HFFc6 (cell line): ENCODE measurements around the gene THSD4. TPM values are rescaled to one million over a fixed set of nuclear protein-coding genes. Genes with fewer than 3 reads are reported as not detected.

Experiments used
- DNase-seq: peaks from one replicate; pipeline ENCODE4 v3.0.0-alpha.2; 2018
- H3K27ac Mint-ChIP-seq: 2 replicates; pipeline ENCODE4 v1.8.0; 2020; ENCODE audit warnings: mild to moderate bottlenecking, mixed read lengths
- H3K27me3 Mint-ChIP-seq: 2 replicates; pipeline ENCODE4 v1.8.0; 2021; ENCODE audit warnings: mild to moderate bottlenecking, moderate library complexity, mixed read lengths; ENCODE audit not compliant: insufficient read depth
- H3K36me3 Mint-ChIP-seq: 2 replicates; pipeline ENCODE4 v1.8.0; 2021; ENCODE audit warnings: low read depth, mixed read lengths
- H3K4me1 Mint-ChIP-seq: 2 replicates; pipeline ENCODE4 v1.8.0; 2020; ENCODE audit warnings: low read depth, mixed read lengths
- H3K4me3 Mint-ChIP-seq: 2 replicates; pipeline ENCODE4 v1.8.0; 2020; ENCODE audit warnings: mild to moderate bottlenecking, moderate library complexity, mixed read lengths
- H3K9me3 Mint-ChIP-seq: 2 replicates; pipeline ENCODE4 v1.8.0; 2020; ENCODE audit warnings: mild to moderate bottlenecking, mixed read lengths
- total RNA-seq, 6 experiments: library from RNA; stranded (reverse); fragmentation: NEBNext Ultra II Directional; extraction: Animal tissue kit (Norgen Biotek cat#: 25700); gene quantifications; 2 replicates in 1 of 6; 3 replicates in 5 of 6; pipeline ENCODE4 v1.2.3, GENCODE V29; 2021
- TF ChIP-seq, protein P1 (sequence below): fragments of 200-600 bp; sonication (generic); IDR thresholded peaks from 2 replicates; pipeline ENCODE4 v1.5.0; 2021; ENCODE audit warnings: antibody characterized with exemption, mild to moderate bottlenecking

The THSD4 gene
- total RNA-seq, 6 experiments from 2014 or later = 32.7 to 39.1 (median 36.4) TPM

DNA sequence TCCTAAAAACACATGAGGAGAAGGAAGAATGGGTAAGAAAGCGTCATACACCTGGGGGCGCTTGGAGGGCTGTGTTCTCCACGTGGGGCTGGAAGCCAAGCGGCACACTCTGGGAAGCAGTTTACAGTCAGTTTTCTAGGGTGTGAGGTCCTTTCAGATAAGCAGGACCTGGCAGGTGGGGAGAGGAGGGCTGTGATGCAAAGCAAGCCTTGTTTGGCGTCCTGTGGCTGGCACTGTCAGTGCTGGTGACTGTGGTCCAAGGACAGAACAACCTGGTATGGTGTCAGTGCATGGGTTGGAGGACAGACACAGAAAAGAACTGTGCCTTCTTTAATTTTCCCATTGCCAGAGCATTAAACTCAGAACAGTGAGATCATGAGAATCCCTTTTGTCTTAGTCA is 434.4 kb downstream of the THSD4 start:
- H3K27ac Mint-ChIP-seq = no peak overlapping the region
- TF ChIP-seq, protein P1, sequence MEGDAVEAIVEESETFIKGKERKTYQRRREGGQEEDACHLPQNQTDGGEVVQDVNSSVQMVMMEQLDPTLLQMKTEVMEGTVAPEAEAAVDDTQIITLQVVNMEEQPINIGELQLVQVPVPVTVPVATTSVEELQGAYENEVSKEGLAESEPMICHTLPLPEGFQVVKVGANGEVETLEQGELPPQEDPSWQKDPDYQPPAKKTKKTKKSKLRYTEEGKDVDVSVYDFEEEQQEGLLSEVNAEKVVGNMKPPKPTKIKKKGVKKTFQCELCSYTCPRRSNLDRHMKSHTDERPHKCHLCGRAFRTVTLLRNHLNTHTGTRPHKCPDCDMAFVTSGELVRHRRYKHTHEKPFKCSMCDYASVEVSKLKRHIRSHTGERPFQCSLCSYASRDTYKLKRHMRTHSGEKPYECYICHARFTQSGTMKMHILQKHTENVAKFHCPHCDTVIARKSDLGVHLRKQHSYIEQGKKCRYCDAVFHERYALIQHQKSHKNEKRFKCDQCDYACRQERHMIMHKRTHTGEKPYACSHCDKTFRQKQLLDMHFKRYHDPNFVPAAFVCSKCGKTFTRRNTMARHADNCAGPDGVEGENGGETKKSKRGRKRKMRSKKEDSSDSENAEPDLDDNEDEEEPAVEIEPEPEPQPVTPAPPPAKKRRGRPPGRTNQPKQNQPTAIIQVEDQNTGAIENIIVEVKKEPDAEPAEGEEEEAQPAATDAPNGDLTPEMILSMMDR = no peak
- H3K36me3 Mint-ChIP-seq = peaks cover 4% of the 10 kb centered on the region; the same call in 1 of the 2 replicates
- peaks cover 7% of the 10 kb centered on the region; the same call in 1 of the 2 replicates for H3K4me1 Mint-ChIP-seq
- no peak overlapping the region for H3K4me3 Mint-ChIP-seq
- DNase-seq = no peak
- H3K9me3 Mint-ChIP-seq = no peaks in the 10 kb centered on the region
- peaks cover 2% of the 10 kb centered on the region; the same call in 1 of the 2 replicates for H3K27me3 Mint-ChIP-seq

- Mint-ChIP-seq H3K27me3 (peaks cover under 1% of the 10 kb centered on the region; the same call in 1 of the 2 replicates), H3K9me3 (no peaks in the 10 kb centered on the region)
Observed at GRCh38 chr15:71551566-71551965, 436.3 kb downstream of the THSD4 start.

GRCh38 chr15:71559098-71559497 is 443.8 kb downstream of the THSD4 start:
- Mint-ChIP-seq H3K4me1 (peaks cover 46% of the 10 kb centered on the region), H3K9me3 (0 out of 2 replicates have a peak, but pooled peaks cover 4% of the 10 kb centered on the region), H3K36me3 (peaks cover 5% of the 10 kb centered on the region; the same call in 1 of the 2 replicates), H3K27ac (peak overlapping the region; percentile 58), H3K4me3 (peak overlapping the region; percentile 40), H3K27me3 (peaks cover 2% of the 10 kb centered on the region; the same call in 1 of the 2 replicates)
- TF ChIP-seq, protein P1 = no peak
- peak; percentile 85 for DNase-seq

More at GRCh38 chr15:71551566-71551965, 436.3 kb downstream of the THSD4 start:
- Mint-ChIP-seq H3K27ac (no peak overlapping the region), H3K4me1 (no peaks in the 10 kb centered on the region), H3K4me3 (no peak overlapping the region), H3K36me3 (no peaks in the 10 kb centered on the region)
- TF ChIP-seq, protein P1 = no peak
- DNase-seq = no peak

DNA sequence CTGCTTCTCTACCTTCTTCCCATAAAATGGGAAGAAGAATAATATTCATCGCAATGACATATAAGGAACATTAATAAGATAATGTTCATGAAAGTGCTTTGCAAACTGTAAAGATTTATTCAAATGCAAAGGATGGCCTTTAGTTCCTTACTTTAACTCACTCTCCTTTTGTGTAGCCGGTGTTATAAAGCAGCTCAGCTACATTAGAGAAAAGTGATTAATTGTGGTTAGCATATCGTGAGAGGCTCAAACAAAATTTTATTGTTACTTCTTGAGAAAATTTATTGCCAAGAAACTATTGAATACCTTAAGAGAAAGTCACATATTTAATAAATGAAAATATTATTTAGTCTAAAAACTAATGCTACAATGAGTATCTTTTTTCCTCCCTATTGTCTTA is 444.3 kb downstream of the THSD4 start:
- Mint-ChIP-seq H3K9me3 (0 out of 2 replicates have a peak, but pooled peaks cover 4% of the 10 kb centered on the region), H3K4me1 (peaks cover 46% of the 10 kb centered on the region), H3K4me3 (peak overlapping the region; percentile 40), H3K36me3 (peaks cover 5% of the 10 kb centered on the region; the same call in 1 of the 2 replicates), H3K27ac (peak overlapping the region; percentile 58), H3K27me3 (peaks cover 2% of the 10 kb centered on the region; the same call in 1 of the 2 replicates)
- DNase-seq = no peak
- TF ChIP-seq, protein P1 = no peak

- peaks cover 58% of the 10 kb centered on the region for H3K4me1 Mint-ChIP-seq
- DNase-seq = peak; percentile 9
- peak overlapping the region; percentile 25; the same call in 1 of the 2 replicates for H3K4me3 Mint-ChIP-seq
- peaks cover 5% of the 10 kb centered on the region; the same call in 1 of the 2 replicates for H3K36me3 Mint-ChIP-seq
- H3K27ac Mint-ChIP-seq = peak overlapping the region; percentile 36
- no peaks in the 10 kb centered on the region for H3K9me3 Mint-ChIP-seq
- TF ChIP-seq, protein P1 = no peak
- peaks cover 5% of the 10 kb centered on the region; the same call in 1 of the 2 replicates for H3K27me3 Mint-ChIP-seq
Observed at GRCh38 chr15:71562251-71562650, 447.0 kb downstream of the THSD4 start.
